Left renal cortex interstitium (tissue), 4 donors: ENCODE data around the gene LMNTD1. TPM values are rescaled to one million over a fixed set of nuclear protein-coding genes. Genes with fewer than 3 reads are reported as not detected.
"Not testable (repeated sequence)": the region's sequence is repeated elsewhere in the genome, so short reads cannot be mapped to it uniquely, and the experiment has no call there.

Source experiments
- DNase-seq, 4 donors: peaks; one replicate each; pipeline ENCODE4 v3.0.0-alpha.2; 2013; ENCODE audit warnings: low read depth in 4 of 4, low spot score in 2 of 4, missing footprints in 1 of 4
- polyA plus RNA-seq, 4 donors: library from polyadenylated mRNA; unstranded; fragments of 120-200 nt; gene quantifications; one replicate each; pipeline ENCODE4 v1.2.1, GENCODE V29; 2013; ENCODE audit not compliant: insufficient read length in 4 of 4

LMNTD1 gene, protein sequence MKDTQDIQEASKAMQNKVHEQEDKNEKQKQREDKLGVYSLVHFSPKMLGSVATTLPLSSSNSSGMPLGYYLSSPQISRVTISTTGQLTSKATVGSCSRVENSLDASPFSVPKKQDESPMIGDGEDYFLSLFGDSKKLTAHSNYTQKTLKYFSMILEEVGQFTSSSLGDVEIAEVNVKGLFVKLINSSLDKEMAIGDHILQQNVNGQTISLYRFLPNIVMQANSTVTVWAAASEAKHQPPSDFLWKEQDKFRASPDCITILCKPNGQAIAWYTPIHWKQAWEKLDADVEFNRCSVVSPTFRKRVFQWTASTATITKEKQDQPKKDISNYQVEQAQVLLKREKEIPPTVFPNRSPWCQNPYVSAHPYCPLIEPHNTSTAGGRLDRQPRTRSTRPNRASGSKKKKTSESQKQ
- under 1 TPM in 3 of 4 donors, not detected in 1; 0.16 to 0.32 (median 0.21) TPM for polyA plus RNA-seq

GRCh38 chr12:25553098-25553497 is at the start of gene LMNTD1:
Gene LMNTD1, minus strand, starts transcription at chr12:25553283. Its CDS starts 324 bp downstream, at chr12:25552959.
- no peak for DNase-seq

DNA sequence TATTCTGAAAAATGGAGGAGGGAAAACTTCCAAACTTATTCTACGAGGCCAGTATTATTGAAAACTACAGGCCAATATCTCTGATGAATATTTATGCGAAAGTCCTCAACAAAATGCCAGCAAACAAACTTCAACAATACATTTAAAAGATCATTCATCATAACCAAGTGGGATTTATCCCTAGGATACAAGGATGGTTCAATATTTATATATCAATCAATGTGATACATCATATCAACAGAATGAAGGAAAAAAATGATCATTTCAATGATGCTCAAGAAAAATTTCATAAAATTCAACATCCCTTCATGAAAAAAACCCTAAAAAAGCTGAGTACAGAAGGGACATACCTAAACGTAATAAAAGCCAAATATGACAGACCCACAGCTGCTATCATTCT is 45.9 kb upstream of the LMNTD1 start:
- DNase-seq: no peak

GRCh38 chr12:25595496-25595895 is 42.4 kb upstream of the LMNTD1 start:
- not testable (repeated sequence) for DNase-seq

GRCh38 chr12:25594376-25594775 is 41.3 kb upstream of the LMNTD1 start:
- no peak for DNase-seq

DNA sequence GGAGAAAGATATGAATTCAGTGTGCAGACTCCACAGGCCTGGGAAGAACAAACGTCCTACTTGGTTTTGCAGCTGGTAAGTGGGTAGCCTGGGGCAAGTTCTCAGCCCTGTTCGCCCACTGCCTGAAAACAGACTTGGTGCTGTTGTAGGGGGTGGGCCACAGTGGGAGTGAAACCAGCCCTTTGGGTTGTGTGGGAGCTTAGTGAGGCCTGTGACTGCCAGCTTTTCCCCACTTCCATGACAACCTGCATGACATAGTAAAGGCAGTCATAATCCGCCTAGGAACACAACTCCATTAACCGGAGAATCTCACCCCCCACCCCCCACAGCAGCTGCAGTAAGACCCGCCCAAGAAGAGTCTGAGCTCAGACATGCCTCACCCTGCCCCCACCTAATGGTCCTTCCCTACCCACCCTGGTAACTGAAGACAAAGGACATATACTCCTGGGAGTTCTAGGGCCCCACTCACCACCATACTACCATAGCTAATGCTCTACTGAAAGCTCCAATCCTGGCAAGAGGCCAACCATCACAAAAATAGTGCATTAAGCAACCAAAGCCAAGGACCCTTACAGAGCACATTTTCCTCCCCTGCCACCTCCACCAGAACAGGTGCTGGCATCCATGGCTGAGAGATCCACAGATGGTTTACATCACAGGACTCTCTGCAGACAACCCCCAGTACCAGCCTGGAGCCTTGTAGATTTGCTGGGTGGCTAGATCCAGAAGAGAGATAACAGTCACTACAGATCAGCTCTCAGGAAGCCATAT is 39.8 kb upstream of the LMNTD1 start:
- DNase-seq: no peak

- DNase-seq: no peak
These were observed 38.1 kb upstream of the LMNTD1 start for GRCh38 chr12:25591144-25591543.

DNA sequence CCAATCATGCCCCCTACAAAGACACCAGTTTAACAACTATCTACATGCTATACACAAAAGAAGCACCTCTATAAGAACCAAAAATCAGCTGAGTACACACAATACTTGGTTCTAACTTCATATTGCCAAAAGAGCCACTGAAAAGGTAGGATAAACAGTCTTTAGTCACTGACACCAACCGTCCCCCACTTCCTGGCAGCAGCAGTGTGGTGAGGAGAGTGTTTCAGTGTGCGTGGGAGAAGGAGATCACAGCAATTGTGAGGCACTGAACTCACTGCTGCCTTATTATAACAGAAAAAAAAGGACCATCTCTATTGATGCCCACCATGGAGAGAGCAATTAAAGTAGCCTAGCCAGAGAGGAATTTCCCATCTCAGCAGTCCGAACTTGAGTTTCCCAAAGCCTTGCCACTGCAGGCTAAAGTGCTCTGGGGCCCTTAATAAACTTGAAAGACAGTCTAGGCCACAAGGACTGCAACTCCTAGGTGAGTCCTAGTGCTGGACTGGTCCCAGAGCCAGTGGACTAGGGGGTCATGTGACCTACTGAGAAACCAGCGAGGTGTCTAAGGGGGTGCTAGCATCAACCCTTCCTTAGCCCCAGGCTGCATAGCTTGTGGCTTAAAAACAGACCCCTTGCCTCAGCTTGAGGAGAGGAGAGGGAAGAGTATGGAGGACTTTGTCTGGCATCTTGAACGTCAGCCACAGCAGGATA is 37.1 kb upstream of the LMNTD1 start:
- no peak for DNase-seq

DNA sequence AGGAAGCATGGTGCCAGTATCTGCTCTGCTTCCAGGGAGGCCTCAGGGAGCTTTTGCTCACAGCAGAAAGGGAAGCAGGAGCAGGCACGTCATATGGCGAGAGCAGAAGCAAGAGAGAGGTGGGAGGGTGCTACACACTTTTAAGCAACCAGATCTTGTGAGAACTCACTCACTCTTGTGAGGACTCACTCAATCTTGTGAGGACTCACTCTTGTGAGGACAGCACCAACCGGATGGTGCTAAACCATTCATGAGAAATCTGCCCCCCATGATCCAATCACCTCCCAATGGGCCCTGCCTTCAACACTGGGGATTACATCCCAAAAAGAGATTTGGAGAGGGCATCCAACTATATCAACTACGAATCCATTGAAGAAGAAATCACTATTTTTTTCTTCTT is 34.3 kb upstream of the LMNTD1 start:
- no peak for DNase-seq

GRCh38 chr12:25585662-25586061 is 32.6 kb upstream of the LMNTD1 start:
- no peak for DNase-seq

- no peak for DNase-seq
These were observed 32.0 kb upstream of the LMNTD1 start for GRCh38 chr12:25585021-25585523.

DNA sequence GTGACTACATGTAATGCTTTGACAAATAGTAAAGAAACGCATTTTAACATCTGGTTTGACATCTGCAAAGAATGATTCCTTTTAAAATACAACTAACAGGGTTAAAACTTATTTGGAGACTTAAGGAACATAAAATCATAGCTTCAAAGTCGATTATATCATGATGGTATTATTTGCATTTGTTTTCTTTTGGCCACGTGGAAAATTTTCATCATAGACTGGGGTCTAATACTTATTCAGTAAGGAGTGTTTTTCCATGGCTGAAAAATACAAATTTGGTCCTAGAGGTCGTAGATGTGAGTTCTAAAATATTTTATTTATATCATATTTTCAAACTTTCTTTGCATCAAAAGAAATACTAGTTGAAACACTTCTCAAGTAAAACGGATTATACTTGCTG is 31.5 kb upstream of the LMNTD1 start:
- no peak for DNase-seq

DNA sequence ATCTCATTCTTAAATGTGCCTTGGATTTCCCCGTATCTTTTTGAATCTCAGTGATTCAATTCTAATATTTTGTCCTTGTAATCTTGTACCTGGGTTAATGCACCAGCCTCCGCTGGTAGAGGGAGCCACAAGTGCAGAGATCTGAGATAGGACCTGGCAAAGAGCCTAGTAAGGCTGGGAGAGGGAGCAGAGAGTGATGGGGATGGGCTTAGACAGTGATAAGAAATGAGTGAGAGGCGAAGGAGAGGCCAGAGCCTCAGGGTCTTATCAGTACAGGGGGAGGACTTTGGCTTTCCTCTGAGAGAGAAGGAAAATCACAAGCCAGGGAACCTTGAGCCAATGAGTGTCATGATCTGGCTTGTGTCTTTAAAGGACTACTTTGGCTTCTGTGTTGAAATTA is 30.5 kb upstream of the LMNTD1 start:
- no peak for DNase-seq

DNA sequence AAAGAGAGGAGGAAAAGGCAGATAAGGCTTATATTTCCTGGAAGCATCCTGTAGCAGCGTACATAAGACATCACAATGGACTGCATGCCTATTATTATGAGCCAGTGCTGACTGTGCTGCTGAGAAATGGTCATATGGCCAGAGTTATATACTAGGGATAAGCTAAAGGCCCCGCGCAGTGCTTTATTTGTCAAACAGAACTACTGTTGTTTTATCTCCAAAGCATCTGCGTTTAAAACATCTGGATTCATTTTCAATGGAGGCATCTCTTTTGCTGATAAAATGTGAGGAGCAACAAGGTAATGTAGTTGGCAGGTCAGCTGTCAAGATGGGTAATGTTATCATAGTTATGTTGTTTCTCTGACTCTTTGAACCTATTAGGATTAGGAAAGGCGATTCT is 28.0 kb upstream of the LMNTD1 start:
- DNase-seq: no peak

DNA sequence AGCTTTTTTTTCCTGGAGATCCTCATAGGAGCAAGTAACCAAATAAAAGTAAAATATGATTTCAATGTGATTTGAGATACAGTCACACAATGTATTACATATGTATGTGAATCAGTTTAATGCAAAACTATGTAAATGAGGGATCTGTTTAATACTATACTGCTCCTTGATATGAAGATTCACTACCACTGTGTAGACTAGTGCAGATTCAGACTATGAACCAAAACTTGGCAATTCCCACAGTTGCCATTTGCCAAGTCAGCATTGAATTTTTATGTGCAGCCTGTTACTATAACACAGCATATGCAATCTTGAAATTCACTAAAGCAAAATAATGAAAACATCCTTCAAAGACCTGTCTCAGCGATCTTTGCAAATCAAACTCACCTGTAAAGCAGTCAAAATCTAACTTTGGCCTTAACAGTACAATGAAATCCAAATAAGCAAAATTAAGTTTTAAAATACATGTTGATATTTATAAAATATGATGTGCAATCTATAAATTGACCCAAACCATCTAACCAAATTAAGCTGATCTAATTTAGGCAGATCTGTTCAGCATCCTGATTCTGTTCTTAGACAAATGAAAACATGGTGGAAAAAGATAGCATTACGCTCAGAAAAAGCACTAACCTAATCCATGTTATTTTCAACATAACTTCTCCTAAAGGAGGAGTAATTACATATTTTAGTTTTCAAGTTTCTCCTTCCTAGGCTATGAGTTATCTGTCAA is 25.5 kb upstream of the LMNTD1 start:
- no peak for DNase-seq

DNA sequence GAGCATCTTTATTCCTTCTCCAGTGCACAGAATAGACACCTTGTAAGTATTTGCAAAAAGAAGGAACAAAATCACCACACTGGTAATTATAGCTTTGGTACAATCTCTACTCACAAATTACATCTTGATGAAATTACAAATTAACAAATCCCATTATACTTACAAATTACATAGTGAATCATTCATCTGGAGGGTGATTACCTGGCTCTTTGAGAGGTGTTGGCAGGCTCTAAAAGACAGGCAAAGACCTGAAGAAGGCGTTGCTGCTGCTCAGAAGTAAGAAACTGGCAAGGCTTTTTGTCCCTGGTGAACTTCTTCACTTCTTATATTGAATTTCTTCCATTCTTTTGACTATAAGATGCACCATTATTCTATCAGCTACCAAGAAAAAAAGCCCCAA is 21.7 kb upstream of the LMNTD1 start:
- no peak for DNase-seq

DNA sequence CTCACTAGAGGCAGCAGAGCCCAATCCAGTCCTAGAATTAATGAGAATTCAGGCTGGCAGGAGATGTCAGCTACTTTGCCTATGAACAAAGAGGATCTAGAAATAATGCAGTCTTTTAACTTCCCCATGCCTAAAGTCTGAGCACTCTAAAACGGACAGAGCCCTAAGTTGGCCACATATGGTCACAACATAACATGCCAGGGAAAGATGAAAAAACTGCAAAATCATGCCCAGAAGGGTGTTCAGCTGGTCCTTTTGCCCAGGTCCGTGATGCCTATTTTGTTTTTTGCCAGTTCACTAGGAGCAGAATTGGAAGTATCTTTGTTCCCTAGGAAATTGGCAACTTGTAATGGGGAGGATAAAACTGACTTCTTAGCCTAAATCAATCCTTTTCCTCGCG is 20.3 kb upstream of the LMNTD1 start:
- DNase-seq: no peak

GRCh38 chr12:25570418-25570817 is 17.3 kb upstream of the LMNTD1 start:
- no peak for DNase-seq

DNA sequence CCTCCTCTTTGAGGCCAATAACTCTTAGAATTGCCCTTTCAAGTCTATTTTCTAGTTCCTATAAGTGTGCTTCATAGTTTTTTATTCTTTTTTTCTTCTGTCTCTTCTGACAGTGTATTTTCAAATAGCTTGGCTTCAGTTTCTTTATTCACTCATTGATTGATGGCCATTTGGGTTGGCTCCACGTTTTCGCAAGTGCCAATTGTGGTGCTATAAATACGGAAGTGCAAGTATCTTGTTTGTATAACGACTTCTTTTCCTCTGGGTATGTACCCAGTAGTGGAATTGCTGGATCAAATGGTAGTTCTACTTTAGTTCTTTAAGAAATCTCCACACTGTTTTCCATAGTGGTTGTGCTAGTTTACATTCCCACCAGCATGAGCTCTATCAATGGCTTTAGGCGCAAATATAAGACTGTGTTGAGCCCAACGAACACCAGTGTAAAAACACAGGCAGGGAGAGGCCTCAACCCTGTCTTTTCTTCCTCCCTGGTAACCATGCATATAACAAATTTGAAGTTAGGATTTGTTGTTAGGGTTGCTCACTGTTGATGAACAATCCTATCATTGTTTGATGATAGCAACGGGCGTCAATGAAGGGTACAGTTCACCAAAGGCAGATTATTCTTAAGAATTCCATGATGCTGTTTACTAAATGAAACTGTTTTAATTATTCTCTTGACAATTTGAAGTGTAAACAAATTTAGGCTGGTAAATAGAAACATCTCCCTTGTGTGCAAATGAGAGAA is 13.3 kb upstream of the LMNTD1 start:
- DNase-seq: no peak

DNA sequence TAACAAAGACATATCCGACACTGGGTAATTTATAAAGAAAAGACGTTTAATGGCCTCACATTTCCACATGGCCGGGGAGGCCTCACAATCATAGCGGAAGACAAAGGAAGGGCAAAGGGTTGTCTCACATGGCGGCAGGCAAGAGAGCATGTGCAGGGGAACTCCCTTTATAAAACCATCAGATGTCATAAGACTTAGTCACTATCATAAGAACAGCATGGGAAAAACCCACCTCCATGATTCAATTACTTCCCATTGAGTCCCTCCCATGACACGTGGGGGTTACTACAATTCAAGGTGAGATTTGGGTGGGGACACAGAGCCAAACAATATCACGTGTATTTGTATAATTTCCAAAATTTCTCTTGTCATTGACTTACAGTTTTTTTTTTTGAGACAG is 5.5 kb upstream of the LMNTD1 start:
- DNase-seq: no peak
